ENCODE data around the gene DLGAP5. TPM values are rescaled to one million over a fixed set of nuclear protein-coding genes. Genes with fewer than 3 reads are reported as not detected.

The DLGAP5 gene
- total RNA-seq, 1 donor from 2014 or later, result 8.9 TPM

GRCh38 chr14:55131370-55132137, 59.8 kb downstream of the DLGAP5 start:
- no peak for DNase-seq (ENCODE audit: extremely low read depth, low read depth, low spot score)

GRCh38 chr14:55130196-55130550, 61.2 kb downstream of the DLGAP5 start:
- DNase-seq (ENCODE audit: extremely low read depth, low read depth, low spot score), result no peak

GRCh38 chr14:55129428-55130195, 61.8 kb downstream of the DLGAP5 start:
- no peak for DNase-seq (ENCODE audit: extremely low read depth, low read depth, low spot score)

GRCh38 chr14:55129086-55129427, 62.3 kb downstream of the DLGAP5 start, which contains the start of gene LGALS3:
LGALS3 (plus strand) TSS chr14:55129252; CDS start chr14:55137374, 8,122 bp downstream.
- DNase-seq (ENCODE audit: extremely low read depth, low read depth, low spot score), result no peak

- DNase-seq (ENCODE audit: extremely low read depth, low read depth, low spot score), result no peak
These were observed 62.8 kb downstream of the DLGAP5 start for GRCh38 chr14:55128386-55129085.

- no peak for DNase-seq (ENCODE audit: extremely low read depth, low read depth, low spot score)
These were observed 63.9 kb downstream of the DLGAP5 start for GRCh38 chr14:55127460-55127951.

GRCh38 chr14:55126932-55127459, 64.4 kb downstream of the DLGAP5 start:
- DNase-seq (ENCODE audit: extremely low read depth, low read depth, low spot score), result no peak

GRCh38 chr14:55126034-55126433, 65.4 kb downstream of the DLGAP5 start:
- no peak for DNase-seq (ENCODE audit: extremely low read depth, low read depth, low spot score)

- DNase-seq (ENCODE audit: extremely low read depth, low read depth, low spot score), result no peak
These were observed 66.0 kb downstream of the DLGAP5 start for GRCh38 chr14:55125403-55125802.

- DNase-seq (ENCODE audit: extremely low read depth, low read depth, low spot score), result no peak
These were observed 66.5 kb downstream of the DLGAP5 start for GRCh38 chr14:55124774-55125386.

- no peak for DNase-seq (ENCODE audit: extremely low read depth, low read depth, low spot score)
These were observed 67.3 kb downstream of the DLGAP5 start for GRCh38 chr14:55123852-55124639.

GRCh38 chr14:55123101-55123500, 68.3 kb downstream of the DLGAP5 start:
- DNase-seq (ENCODE audit: extremely low read depth, low read depth, low spot score), result no peak

- DNase-seq (ENCODE audit: extremely low read depth, low read depth, low spot score), result no peak
These were observed 68.9 kb downstream of the DLGAP5 start for GRCh38 chr14:55122440-55122986.

GRCh38 chr14:55121628-55122439, 69.6 kb downstream of the DLGAP5 start:
- DNase-seq (ENCODE audit: extremely low read depth, low read depth, low spot score), result no peak

GRCh38 chr14:55120571-55121495, 70.6 kb downstream of the DLGAP5 start:
- DNase-seq (ENCODE audit: extremely low read depth, low read depth, low spot score), result no peak

GRCh38 chr14:55118761-55119160, 72.6 kb downstream of the DLGAP5 start:
- no peak for DNase-seq (ENCODE audit: extremely low read depth, low read depth, low spot score)

GRCh38 chr14:55117803-55118441, 73.5 kb downstream of the DLGAP5 start:
- no peak for DNase-seq (ENCODE audit: extremely low read depth, low read depth, low spot score)
